GM12865 (cell line): ENCODE data around the gene REX1BD.
"Not testable (repeated sequence)": the region's sequence is repeated elsewhere in the genome, so short reads cannot be mapped to it uniquely, and the experiment has no call there.

Source experiments
- DNase-seq: peaks from one replicate; pipeline ENCODE4 v3.0.0; 2010; ENCODE audit warnings: low read depth
- H3K4me3 ChIP-seq: 2 replicates; pipeline ENCODE4 v1.5.1; 2011; ENCODE audit warnings: mild to moderate bottlenecking, low read depth, low read length, control low read depth
- TF ChIP-seq, protein P1 (sequence below): IDR thresholded peaks from 2 replicates; pipeline ENCODE4 v1.5.1; 2011; ENCODE audit warnings: low read length, control low read depth, low read depth, inconsistent platforms; ENCODE audit not compliant: insufficient read depth; ENCODE audit errors: missing control alignments

Gene REX1BD

GRCh38 chr19:18597809-18598660, 9.4 kb downstream of the REX1BD start:
- TF ChIP-seq, protein P1, sequence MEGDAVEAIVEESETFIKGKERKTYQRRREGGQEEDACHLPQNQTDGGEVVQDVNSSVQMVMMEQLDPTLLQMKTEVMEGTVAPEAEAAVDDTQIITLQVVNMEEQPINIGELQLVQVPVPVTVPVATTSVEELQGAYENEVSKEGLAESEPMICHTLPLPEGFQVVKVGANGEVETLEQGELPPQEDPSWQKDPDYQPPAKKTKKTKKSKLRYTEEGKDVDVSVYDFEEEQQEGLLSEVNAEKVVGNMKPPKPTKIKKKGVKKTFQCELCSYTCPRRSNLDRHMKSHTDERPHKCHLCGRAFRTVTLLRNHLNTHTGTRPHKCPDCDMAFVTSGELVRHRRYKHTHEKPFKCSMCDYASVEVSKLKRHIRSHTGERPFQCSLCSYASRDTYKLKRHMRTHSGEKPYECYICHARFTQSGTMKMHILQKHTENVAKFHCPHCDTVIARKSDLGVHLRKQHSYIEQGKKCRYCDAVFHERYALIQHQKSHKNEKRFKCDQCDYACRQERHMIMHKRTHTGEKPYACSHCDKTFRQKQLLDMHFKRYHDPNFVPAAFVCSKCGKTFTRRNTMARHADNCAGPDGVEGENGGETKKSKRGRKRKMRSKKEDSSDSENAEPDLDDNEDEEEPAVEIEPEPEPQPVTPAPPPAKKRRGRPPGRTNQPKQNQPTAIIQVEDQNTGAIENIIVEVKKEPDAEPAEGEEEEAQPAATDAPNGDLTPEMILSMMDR: no peak
- no peak overlapping the region for H3K4me3 ChIP-seq
- no peak for DNase-seq

- H3K4me3 ChIP-seq: no peak overlapping the region
- TF ChIP-seq, protein P1: no peak
- DNase-seq: no peak
Measured at GRCh38 chr19:18599485-18599884, 10.9 kb downstream of the REX1BD start.

DNA sequence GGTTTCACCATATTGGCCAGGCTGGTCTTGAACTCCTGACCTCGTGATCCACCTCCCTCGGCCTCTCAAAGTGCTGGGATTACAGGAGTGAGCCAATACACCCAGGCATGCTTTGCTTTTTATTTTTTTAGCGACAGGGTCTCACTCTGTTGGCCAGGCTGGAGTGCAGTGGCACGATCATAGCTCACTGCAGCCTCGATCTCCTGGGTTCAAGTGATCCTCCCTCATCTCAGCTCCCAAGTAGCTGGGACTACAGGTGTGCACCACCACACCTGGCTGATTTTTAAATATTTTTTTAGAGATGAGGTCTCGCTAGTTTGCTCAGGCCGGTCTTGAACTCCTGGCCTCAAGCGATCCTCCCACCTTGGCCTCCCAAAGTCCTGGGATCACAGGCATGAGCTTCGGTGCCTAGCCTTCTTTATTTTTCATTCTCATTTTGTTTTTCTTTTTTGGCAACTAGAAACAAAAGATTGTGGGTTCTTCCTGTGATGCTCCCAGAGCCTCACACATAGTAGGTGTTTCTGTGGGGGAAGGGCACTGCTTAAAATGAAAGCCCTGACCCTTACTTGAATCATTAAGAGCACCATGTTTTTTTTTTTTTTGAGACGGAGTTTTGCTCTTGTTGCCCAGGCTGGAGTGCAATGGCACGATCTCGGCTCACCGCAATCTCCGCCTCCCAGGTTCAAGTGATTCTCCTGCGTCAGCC, 12.2 kb downstream of the REX1BD start:
- DNase-seq: not testable (repeated sequence)

DNA sequence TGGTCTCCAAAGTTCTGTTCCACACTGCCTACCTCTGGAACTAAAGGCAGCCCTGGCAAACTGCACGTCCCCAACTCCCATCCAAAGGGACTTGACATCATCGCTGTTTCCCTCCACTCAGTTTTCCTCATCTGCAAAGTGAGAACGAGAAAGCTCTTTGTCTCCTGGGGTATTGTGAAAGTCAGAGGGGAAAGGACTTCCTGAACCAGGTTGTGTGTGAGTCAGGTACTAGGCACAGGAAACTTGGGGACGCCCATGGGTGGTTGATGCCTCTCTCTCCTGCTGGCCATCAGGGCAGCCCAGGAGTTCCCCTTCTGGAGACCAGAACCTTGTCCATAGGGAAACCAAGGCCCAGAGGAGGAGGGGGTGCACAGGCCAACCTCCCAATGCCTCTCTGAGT, 13.3 kb downstream of the REX1BD start:
- no peak overlapping the region for H3K4me3 ChIP-seq
- no peak for DNase-seq
- TF ChIP-seq, protein P1: no peak

More for the DNA sequence above, 12.2 kb downstream of the REX1BD start:
- H3K4me3 ChIP-seq: not testable (repeated sequence)

GRCh38 chr19:18603255-18603957, 14.8 kb downstream of the REX1BD start:
- H3K4me3 ChIP-seq: no peak overlapping the region
- TF ChIP-seq, protein P1: peak; percentile 20
- DNase-seq: peak; percentile 24

DNA sequence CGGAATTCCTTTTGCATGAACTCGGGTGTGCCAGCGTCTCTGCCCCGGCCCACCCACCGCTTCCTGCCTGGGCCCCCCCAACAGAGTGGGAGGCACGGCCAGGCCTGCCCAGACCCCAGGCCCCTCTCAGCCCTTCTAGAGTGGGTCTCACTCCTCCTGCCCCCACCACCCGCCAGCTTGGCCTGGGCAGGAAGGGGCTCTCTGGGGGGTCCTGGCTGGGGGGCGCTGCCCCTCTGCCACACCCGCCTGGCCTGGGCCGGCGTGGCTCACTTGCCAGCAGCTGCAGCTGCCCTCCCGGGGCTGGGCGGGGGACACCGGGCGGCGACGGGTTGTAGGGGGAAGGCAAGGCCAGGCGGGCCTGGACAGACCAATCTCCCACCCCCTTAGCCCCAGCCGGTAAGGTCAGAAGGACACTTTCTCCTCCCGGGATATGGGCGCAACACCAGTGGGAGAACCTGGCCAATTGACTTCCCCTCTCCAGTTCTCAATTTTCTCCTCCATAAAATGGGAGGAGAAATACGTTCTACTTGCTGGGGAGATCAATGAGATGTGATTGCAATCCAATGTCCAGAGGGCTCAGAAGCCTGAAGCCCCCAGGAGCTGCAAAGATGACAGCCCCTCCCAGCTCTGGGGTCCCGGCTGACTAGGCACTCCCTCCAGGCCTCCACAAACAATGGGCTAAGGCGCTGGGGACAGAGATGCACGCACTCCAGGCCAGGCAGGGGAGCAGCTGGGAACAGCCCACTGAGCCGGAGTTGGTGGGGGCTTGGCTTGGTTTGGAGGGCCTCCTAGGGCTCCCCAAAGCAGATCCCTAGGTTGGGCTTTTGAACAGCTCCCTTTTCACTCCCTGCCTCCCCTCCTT, 15.6 kb downstream of the REX1BD start:
- DNase-seq: no peak
- TF ChIP-seq, protein P1: no peak
- H3K4me3 ChIP-seq: no peak overlapping the region
